GM18909 (cell line): ENCODE results near the gene CFAP20DC.

Source experiments
- ATAC-seq: cut with Tn5 transposase; IDR thresholded peaks from one replicate; pipeline ENCODE4 v1.9.1; 2021; ENCODE audit warnings: mild to moderate bottlenecking; ENCODE audit not compliant: unreplicated experiment, poor library complexity

Gene CFAP20DC

DNA sequence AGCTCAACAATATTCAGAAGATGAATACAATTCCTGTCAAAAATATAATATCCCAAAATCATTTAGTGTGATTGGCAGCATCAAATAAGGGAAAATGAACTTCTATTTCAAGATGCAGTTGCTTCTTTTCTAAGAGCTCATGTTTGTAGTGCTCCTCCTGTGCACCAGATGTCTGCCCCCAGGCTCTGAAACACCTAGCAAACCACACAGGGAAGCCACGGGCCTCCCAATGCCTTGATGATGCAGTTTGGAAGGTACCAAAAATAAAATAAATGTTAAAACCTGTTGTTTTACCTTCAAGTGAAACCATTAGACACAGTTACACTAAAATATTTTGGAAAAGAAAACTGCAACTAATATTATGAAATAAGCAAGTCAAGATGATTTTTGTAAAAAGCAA is 22.2 kb downstream of the CFAP20DC start:
- no peak for ATAC-seq

GRCh38 chr3:59023612-59024011 is 26.2 kb downstream of the CFAP20DC start:
- no peak for ATAC-seq

DNA sequence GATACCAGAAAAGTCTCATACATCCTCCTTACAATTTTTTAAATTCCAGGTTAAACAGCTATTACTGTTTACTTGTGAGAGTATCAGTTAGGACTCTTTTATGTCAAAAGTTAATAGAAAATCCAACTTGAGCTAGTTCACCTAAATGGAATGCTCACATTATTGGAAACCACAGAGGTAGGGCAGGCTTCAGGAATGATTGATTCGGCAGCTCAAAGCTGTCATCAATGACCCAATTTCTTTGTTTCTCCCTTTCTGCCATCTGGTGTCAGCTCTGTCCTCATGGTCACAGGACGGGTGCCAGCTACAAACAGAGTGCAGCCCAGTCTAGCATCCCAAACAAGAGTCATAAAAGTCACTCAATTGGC is 32.2 kb downstream of the CFAP20DC start:
- ATAC-seq: no peak

DNA sequence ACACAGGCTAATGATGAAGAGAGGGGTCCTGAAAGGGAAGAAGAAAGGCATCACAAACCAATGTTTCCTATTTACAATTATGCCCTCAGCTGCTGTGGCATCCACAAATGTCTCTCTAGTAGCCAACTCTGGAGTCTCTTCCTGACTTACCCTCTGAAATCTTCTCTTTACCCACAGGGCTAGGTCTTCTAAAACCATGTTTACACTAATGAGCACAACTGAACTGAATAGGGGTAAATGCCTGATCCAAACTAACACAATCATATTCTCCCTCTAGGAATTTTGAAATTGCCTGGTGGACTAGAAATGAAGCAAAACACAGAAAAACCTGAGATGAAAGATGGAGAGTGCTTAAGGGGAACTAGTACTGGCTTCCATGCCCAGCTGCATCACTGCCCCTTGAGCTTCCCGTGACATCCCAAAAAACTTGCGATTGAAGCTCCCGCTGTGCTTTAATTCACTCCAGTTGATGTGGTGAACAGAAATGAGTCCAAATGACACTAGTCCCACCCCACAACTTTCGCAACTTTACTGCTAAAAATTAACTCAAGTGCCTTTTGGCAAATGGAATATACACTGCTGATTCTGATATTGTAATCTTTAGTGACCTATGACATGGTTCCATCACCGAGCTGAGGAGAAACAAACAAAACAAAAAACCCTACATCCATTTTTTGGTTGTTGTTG is 32.8 kb downstream of the CFAP20DC start:
- ATAC-seq: no peak

DNA sequence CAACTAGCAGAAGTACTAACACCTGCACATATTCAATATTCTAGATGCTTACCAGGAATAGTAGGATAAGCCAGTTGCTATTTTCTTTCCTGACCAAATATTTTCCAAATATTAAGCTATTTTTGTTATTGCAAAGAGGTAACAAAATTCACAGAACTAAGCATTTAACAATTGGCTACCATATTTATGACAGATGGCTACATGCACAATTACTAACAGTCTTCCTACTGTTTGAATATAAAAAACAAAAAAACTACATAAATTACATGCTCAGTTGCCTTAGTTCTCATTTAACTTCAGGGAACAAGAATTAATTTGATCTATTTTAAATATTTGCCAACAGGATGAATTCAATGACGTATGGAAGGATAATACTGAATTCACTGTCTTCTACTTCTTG is 36.2 kb downstream of the CFAP20DC start:
- no peak for ATAC-seq

DNA sequence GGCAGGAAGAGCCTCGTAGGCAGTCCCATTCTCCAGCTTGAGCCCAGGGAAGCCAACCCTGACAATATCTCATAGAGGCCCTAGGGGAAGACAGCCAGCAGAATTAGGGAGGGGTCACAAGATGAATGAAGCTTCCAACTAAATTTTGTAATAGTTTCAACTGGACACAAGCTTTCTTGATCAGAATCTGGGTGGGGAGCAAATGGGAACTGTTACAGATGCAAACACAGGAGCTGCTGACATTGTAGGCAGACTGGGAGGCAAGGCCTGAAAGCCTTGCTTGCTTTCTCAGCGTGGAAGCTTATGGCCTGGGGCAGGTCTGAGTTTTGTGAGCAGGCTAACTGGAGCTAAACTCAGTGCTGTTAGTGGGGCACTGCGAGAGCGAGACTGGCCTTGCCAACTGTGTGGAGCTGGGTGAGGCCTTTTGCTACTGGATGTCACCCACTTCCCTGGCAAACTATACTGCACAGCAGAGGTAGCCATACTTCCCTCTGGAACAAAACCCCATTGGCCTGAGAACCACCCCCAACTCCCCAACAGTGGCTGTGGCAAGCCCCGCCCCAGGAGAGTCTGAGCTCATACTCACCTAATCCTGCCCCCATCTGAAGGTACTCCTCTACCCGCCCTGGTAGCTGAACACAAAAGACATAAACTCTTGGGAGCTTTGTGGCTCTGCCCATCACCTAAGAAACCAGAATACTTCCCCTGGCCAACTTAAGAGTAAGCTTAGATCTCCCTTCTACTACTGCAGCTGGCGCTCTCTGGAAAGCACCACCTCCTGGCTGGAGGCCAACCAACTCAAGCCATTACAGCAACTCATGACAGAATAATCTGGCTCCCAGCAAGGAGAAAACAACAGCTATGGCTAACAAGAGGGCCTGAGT is 42.9 kb downstream of the CFAP20DC start:
- no peak for ATAC-seq

- no peak for ATAC-seq
These were observed 48.1 kb downstream of the CFAP20DC start for GRCh38 chr3:59001675-59002074.

DNA sequence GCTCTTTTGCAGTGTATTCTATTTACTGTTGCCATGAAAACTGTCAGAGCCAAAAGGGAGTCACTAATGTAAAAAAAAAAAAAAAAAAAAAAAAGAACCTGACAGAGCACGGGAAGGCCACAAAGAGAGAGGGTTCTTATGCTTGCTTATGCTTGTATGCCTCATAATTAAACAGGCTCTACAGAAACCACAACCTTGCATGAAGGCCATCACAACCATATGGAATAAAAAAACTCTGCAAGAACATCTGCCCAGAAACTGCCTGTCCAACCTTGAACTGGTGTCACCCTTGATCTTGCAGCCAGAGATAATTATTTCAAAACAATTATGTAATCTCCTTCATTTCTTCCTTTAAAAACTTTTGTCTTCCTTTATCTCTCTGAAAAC is 50.1 kb downstream of the CFAP20DC start:
- no peak for ATAC-seq

- no peak for ATAC-seq
These were observed 50.6 kb downstream of the CFAP20DC start for GRCh38 chr3:58999134-58999773.

DNA sequence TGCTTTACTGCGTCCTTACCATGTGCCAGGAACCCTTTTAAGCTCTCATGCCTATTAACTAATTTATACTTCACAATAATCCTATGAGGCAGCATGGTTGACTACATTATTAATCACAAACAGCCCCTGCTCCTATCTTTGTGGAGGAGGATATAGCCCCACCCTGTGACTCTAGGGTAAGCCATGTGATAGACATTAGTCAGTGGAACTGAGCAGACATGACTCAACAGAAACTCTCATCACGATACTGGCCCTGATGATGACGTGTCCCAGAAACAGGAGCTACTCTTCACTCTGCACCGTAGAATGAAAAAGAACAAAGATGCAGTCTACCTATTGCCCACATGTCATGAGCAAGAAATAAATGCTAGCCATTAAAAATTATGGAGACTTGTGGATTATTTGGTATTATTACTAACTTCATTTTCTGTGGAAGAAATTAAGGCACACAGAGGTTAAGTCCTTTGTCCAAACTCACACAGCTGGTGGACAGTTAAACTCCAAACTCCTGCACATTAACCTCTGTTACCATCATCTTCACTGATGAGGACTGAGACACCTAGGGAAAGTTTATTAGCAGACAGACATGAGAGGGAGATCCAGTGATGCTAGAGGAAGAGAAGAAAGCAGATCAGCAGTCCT is 51.2 kb downstream of the CFAP20DC start:
- ATAC-seq: no peak

- ATAC-seq: no peak
These were observed 53.1 kb downstream of the CFAP20DC start for GRCh38 chr3:58996730-58997129.

DNA sequence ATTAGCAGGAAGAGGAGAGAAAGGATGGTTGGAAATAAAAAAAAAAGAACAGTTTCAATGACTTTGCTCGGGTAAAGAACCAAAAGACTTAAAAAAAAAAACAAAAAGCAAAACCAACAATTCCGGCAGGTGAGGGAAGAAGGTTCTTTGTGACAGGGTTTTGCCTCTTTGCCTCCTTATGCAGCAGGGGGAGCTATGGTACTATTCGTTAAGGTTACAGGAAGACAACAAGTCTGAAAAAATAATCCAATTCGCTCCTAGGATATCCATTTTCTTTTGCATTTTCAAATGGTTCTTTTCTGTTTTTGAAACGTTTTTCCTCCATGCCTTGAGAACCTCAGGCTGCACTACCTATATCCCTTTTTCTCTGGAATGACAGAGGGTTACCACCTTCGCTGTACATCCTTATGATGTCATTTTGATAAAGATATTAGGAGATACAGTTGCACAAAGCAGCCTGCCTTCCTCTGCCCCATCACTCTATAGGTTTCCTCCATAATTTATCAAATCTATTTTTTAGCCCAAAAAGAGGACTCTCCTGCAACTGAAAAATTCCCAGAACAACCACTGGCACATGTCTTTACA is 55.0 kb downstream of the CFAP20DC start:
- ATAC-seq: no peak

DNA sequence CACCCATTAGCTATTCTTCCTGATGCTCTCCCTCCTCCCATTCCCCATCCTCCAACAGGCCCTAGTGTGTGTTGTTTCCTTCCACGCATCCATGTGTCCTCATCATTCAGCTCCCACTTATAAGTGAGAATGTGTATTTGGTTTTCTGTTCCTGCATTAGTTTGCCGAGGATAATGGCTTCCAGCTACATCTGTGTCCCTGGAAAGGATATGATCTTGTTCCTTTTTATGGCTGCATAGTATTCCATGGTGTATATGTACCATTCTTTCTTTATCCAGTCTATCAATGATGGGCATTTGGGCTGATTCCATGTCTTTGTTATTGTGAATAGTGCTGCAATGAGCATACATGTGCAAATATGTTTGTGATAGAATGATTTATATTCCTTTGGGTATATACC is 56.3 kb downstream of the CFAP20DC start:
- ATAC-seq: no peak

DNA sequence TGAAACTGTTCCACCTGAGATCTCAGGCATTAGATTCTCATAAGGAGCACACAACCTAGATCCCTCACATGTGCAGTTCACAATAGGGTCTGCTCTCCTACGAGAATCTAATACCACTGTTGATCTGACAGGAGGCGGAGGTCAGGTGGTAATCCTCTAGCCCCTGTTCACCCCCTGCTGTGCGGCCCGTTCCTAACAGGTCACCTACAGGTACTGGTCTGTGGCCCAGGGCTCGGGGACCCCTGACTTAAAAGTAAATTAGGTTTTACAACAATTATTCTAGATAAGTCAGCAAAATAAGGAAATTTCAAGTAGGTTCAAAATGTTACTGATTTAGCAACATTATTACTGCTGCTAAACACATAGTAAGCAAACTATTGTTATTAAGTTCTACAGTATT is 58.2 kb downstream of the CFAP20DC start:
- ATAC-seq: no peak

GRCh38 chr3:58991026-58991425 is 58.8 kb downstream of the CFAP20DC start:
- no peak for ATAC-seq

GRCh38 chr3:58989955-58990354 is 59.9 kb downstream of the CFAP20DC start:
- ATAC-seq: no peak

DNA sequence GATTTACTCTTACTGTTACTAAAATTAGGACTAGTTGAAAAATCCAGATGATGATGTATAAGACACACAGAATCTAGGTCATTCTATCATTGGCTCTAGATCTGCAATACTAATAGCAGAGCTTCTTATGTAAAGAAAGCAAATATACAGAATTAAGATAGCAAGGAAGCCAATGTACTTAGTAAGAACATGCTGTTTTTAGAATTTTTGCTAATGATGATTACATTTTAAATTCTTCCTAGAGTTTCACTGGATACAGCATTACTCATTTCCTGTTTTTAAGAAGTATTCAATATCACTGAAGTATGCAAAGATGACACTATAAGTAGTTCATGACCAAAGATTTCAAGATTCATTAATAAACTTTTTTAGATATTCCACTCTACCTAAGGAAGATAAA is 60.7 kb downstream of the CFAP20DC start:
- ATAC-seq: no peak

DNA sequence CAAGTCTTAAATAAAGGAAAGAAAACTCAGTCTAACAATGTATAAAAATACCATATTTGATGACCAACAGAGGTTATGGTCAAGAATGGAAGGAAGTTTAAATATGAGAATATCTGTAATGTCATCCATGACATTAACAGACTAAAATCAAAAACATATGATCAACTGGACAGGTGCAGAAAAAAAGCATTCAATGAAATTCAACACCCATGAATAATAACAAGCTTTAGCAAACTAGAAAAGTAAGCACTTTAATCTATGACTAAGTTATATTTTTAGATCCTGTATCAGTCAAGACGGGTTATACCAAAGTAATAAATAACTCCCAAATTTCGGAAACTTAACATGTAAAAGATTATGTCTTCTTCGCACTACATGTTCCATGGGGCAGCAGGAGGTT is 61.8 kb downstream of the CFAP20DC start:
- no peak for ATAC-seq

- no peak for ATAC-seq
These were observed 63.2 kb downstream of the CFAP20DC start for GRCh38 chr3:58986654-58987053.

DNA sequence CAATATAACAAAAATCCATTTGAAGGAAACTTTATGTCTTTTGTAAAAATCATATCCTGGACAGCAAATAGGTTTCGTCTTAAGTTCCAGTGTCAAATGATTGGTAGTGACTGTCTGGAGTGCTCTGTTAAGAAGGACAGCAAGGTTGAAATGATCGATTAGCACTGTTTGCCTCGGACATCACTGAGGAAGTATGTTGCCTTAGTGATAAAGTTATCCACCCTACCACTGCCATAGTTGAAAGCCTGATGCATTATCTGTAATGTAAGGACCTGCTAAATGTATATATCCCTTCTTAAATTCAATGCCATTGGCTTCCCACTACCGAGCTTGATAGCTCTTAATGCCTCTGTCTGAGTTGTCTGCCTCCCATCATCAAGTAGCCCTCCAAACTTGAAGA is 70.0 kb downstream of the CFAP20DC start:
- ATAC-seq: no peak

GRCh38 chr3:58973796-58974195 is 76.0 kb downstream of the CFAP20DC start:
- no peak for ATAC-seq
